Adipose tissue (tissue), 3 donors: ENCODE measurements around the gene HCN3. TPM values are rescaled to one million over a fixed set of nuclear protein-coding genes. Genes with fewer than 3 reads are reported as not detected.
"Not testable (repeated sequence)": the region's sequence is repeated elsewhere in the genome, so short reads cannot be mapped to it uniquely, and the experiment has no call there.

ENCODE experiments used
- H3K27ac ChIP-seq: one replicate; pipeline ENCODE4 v1.5.1; 2013; ENCODE audit warnings: low read depth, low read length
- WGBS, 3 donors: extraction: QIAGEN DNeasy Blood & Tissue Kit; methylation state at CpG; one replicate each; pipeline ENCODE4 v1.1.7; 2013; 5-methylcytosine and 5-hydroxymethylcytosine counted together
- polyA plus RNA-seq, 3 donors: library from polyadenylated mRNA; stranded (reverse); fragments of 200-250 nt; gene quantifications; one replicate each; pipeline ENCODE4 v1.2.3, GENCODE V29; 2013
- donor health status: healthy with polysubstance abuse.
- donor health status: Bipolar disorder and iron deficiency.
- donor health status: healthy.

The HCN3 gene
- polyA plus RNA-seq: 1 to 10 TPM; 1.0 to 1.6 (median 1.3) TPM

DNA sequence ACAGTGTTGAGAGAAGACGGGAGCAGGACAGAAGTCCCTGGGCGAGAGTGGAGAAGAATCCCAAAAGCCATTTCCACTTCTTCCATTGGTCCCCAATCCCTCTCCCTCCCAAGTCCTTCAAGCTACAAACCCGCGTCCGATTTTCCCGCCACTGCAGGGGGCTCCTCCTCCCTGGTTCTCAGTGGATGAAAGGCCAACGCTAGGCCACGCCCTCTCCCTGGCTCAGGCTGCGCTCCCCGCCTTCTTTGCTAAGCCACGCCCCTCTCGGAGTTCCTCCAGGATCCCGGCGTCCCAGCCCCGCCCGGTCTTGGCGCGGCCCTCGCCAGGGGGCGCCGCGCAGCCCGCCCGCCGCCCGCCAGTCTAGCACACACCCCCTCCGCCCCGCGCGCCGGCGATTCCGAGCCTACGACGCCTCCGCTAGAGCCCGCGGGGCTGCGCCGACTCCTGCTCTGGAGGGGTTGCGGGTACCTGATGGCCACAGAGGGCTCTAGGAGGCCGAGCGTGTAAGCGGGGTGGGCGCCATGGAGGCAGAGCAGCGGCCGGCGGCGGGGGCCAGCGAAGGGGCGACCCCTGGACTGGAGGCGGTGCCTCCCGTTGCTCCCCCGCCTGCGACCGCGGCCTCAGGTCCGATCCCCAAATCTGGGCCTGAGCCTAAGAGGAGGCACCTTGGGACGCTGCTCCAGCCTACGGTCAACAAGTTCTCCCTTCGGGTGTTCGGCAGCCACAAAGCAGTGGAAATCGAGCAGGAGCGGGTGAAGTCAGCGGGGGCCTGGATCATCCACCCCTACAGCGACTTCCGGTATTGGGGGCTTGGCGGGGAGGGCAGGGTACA lies at the start of gene HCN3:
TSS of gene HCN3 (plus strand) at position 394 of the 832 bp plus-strand sequence. CDS start at position 522, 128 bp downstream.
- no peak within 1 kb of the TSS for H3K27ac ChIP-seq
- 1% methylated on average over 49 to 68 of the region's 68 CpGs for WGBS, 3 donors

DNA sequence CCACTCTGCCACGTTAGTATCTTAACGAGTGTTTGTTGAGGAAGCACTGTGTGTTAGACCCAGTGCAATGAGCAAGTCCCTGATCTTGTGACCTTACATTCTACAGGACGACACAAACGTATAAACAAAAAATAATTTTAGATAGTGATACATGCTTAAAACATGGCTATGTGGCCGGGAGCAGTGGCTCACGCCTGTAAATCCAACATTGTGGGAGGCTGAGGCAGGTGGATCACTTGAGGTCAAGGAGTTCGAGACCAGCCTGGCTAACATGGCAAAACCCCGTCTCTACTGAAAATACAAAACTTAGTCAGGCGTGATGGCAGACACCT lies 49.2 kb upstream of the HCN3 start:
- WGBS, 3 donors: 48 to 56% (median 49%) methylated on average over 9 of the region's 9 CpGs
- H3K27ac ChIP-seq: no peak overlapping the region

DNA sequence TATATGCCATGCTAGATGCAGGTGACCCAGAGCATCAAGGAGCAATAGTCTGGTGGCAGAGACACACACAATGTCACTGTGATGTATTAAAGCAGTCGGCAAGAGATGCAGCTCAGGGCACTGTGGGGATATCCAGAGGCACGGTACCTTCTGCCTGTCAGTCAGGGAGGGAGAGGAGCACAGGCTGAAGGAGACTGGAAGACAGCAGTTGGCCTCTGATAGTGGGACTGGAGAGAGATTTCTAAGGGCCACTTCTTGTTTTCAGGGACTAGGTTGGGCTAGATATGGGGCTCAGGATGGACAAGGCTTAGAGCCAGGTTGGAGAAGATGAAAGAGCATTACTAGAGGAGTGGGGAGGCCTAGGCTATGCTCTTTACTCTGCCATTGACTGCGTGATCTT lies 46.0 kb upstream of the HCN3 start:
- 73 to 91% (median 77%) methylated on average over 3 of the region's 3 CpGs for WGBS, 3 donors
- not testable (repeated sequence) for H3K27ac ChIP-seq

- WGBS, 3 donors: 44 to 61% (median 56%) methylated on average over 12 to 13 of the region's 13 CpGs
- not testable (repeated sequence) for H3K27ac ChIP-seq
Observed at GRCh38 chr1:155232001-155232978, 45.0 kb upstream of the HCN3 start.

- WGBS, 3 donors: 88 to 90% methylated on average over 1 of the region's 5 CpGs; no CpG with 5 or more reads in 1 of the 3 donors
- not testable (repeated sequence) for H3K27ac ChIP-seq
Observed at GRCh38 chr1:155233502-155233901, 43.8 kb upstream of the HCN3 start.

DNA sequence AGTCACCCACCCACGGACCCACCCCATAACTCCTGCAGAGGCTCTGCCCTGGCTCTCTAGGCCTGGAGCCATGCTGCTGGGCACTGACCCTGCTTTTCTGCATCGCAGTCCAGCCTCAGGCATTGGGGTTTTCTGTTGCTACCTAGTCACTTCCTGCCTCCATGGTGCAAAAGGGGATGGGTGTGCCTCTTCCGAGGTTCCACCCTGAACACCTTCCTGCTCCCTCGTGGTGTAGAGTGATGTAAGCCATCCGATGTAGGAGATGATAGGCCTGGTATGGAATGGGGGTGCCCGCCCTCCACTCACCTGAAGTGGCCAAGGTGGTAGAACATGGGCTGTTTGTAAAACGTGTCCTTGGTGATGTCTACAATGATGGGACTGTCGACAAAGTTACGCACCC lies 41.9 kb upstream of the HCN3 start:
- 77 to 89% (median 87%) methylated on average over 7 to 9 of the region's 9 CpGs for WGBS, 3 donors
- not testable (repeated sequence) for H3K27ac ChIP-seq

DNA sequence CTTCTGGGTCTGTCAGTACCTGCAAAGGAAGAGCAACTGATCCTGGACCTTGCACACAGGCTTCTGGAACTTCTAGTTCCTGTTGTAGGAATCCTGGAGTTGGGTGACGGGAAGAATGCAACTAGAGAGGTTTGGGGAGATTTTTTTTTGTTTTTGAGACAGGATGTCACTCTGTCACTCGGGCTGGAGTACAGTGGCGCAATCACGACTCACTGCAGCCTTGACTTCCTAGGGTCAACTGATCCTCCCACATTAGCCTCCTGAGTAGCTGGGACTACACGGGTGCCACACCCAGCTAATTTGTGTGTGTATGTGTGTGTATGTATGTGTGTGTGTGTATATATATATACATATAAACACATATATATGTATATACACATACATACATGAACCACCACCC lies 40.8 kb upstream of the HCN3 start:
- H3K27ac ChIP-seq: no peak overlapping the region
- 50 to 91% (median 56%) methylated on average over 5 of the region's 5 CpGs for WGBS, 3 donors

GRCh38 chr1:155241069-155241679 lies 36.1 kb upstream of the HCN3 start:
- no peak overlapping the region for H3K27ac ChIP-seq
- WGBS, 3 donors: 12 to 15% (median 14%) methylated on average over 4 of the region's 4 CpGs

DNA sequence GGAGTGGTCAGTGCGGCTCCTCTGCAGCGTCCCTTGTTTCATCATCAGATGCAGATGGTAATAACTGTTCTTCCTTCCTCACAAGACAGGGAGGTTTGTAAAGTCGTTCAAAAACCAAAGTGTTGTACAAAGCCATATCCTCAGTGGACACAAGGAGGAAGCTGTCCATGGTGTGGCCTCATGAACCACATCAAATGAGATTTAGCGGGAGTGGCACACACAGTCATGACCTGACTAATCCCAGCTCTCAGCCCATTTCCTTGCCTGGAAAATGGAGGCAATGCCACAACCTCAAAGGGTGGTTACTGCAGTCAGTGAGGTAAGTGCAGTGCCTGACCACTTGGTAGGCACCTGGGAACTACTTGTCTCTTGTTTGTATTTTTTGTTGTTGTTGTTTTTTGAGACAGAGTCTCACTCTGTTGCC lies 35.4 kb upstream of the HCN3 start:
- no peak overlapping the region for H3K27ac ChIP-seq
- 46 to 77% (median 58%) methylated on average over 4 of the region's 4 CpGs for WGBS, 3 donors

GRCh38 chr1:155242805-155243358 lies 34.4 kb upstream of the HCN3 start:
- no peak overlapping the region for H3K27ac ChIP-seq
- WGBS, 3 donors: 68 to 77% (median 72%) methylated on average over 3 of the region's 3 CpGs

- no peak overlapping the region for H3K27ac ChIP-seq
- whole genome bisulfite sequencing, 3 donors: 0% methylated on average over 53 of the region's 53 CpGs
Observed at GRCh38 chr1:155244368-155245162, 32.7 kb upstream of the HCN3 start.

- 59 to 65% (median 64%) methylated on average over 8 of the region's 8 CpGs for WGBS, 3 donors
- H3K27ac ChIP-seq: no peak overlapping the region
Observed at GRCh38 chr1:155245163-155245524, 32.1 kb upstream of the HCN3 start.

GRCh38 chr1:155246796-155247195 lies 30.5 kb upstream of the HCN3 start:
- 95 to 97% (median 96%) methylated on average over 3 of the region's 3 CpGs for WGBS, 3 donors

GRCh38 chr1:155247667-155248553 lies 29.4 kb upstream of the HCN3 start:
- no peak overlapping the region for H3K27ac ChIP-seq
- 90 to 91% (median 91%) methylated on average over 26 of the region's 26 CpGs for WGBS, 3 donors

More at GRCh38 chr1:155246796-155247195, 30.5 kb upstream of the HCN3 start:
- H3K27ac ChIP-seq: not testable (repeated sequence)

DNA sequence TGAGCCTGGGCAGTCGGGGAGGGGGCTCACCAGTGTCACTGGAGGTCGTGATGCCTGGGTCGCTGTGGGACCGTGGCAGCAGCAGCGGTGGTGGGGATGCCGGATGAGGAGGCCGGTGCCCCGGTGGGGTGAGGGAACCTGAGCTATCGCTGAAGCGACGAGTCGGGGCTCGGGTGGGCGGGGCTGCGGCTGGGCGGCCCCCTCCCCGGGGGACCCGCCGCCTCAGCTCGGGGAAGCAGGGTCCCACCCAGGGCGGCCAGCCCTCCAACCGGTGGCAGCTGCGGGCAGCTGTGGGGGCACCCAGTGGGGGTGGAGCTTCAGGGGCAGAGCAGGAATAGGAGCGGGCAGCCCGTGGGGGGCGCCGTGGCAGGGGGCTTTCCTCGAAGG lies 27.0 kb upstream of the HCN3 start:
- H3K27ac ChIP-seq: no peak overlapping the region
- WGBS, 3 donors: 22 to 29% (median 25%) methylated on average over 25 to 28 of the region's 28 CpGs

DNA sequence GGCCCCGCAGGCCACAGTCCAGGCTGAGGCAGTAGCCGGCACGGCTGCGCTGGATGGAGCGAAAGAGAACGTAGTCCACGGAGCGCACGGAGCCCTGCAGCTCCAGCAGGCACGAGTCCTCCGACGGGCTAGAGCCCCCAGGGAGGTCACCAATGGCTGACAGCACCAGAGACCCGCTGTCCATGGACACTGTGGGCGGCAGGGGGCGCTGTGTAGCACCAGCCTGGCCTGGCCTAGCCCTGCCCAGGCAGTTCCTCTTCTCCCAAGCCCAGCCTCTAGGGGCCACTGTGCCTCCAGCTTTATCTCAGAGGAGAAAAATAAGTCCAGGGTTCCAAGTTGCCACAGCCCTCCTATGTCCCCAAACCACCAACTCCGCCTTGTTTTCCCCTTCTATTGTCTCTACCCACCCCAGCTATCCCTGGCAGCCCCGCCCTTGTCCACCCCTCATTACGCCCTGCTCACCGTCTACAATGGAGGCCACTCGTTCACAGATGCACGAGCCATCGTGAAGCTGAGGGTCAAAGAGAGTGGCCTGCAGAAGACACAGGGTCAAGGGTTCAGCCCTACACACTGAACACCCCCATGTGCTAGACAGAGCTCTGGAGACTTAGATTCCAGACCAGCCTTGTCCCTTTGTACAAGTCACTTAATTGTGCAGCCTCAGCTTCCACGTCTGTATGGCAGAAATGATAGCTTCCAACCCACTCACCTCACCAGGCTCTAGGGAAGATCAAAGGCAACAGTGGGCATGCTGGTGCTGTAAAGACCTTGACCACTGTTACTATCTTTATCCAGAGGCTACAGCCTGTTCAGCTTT lies 26.4 kb upstream of the HCN3 start:
- 12 to 20% (median 17%) methylated on average over 22 to 23 of the region's 23 CpGs for WGBS, 3 donors
- H3K27ac ChIP-seq: no peak overlapping the region
